IMR-90 (cell line): Measurements from ENCODE around the gene ABCA9. TPM values are rescaled to one million over a fixed set of nuclear protein-coding genes. Genes with fewer than 3 reads are reported as not detected.
A peak's percentile ranks its signal among the peaks of the same experiment; 100 is the strongest.

Source experiments
- ATAC-seq: fragments of 200-7000 bp; cut with Tn5 transposase; 2 replicates; pipeline ENCODE4 v1.9.1; 2020; ENCODE audit warnings: low read depth, mild to moderate bottlenecking, moderate library complexity
- BruUV-seq: library from RNA; stranded (reverse); fragments of 400-500 nt; replicated peaks from 2 replicates; lab custom pipeline; 2021; lab: Mats Ljungman, UMichigan
- CTCF ChIA-PET: fragments of 300-600 bp; formaldehyde crosslinking; extraction: SDS; loops from one replicate; lab custom pipeline; 2021; ENCODE audit warnings: antibody characterized with exemption; lab: Yijun Ruan, JAX
- POLR2A ChIA-PET: fragments of 300-600 bp; sonication (Branson Sonifier 250); formaldehyde crosslinking; loops from one replicate; lab custom pipeline; 2022; ENCODE audit warnings: antibody characterized with exemption; ENCODE audit not compliant: unreplicated experiment; lab: Charles Lee
- DNase-seq: peaks from one replicate; pipeline ENCODE4 v3.0.0; 2013
- H2AFZ ChIP-seq: replicated peaks from 2 replicates; pipeline ENCODE3; 2013; ENCODE audit warnings: low read length, mild to moderate bottlenecking; ENCODE audit not compliant: poor library complexity
- H2AK5ac ChIP-seq: 2 replicates; pipeline ENCODE4 v1.6.1; 2013; ENCODE audit warnings: low read depth, low read length, inconsistent platforms
- H2AK9ac ChIP-seq: replicated peaks from 2 replicates; pipeline ENCODE3; 2013; ENCODE audit warnings: mild to moderate bottlenecking, low read depth, low read length, moderate library complexity; ENCODE audit not compliant: poor library complexity
- H2BK120ac ChIP-seq: 2 replicates; pipeline ENCODE4 v1.6.1; 2013; ENCODE audit warnings: low read depth, low read length, inconsistent platforms
- H2BK15ac ChIP-seq: 3 replicates; pipeline ENCODE4 v1.6.1; 2013; ENCODE audit warnings: low read depth, low read length, inconsistent platforms
- H2BK20ac ChIP-seq: 2 replicates; pipeline ENCODE4 v1.6.1; 2013; ENCODE audit warnings: low read depth, mild to moderate bottlenecking, inconsistent platforms, low read length, moderate library complexity
- H2BK5ac ChIP-seq: 2 replicates; pipeline ENCODE4 v1.6.1; 2013; ENCODE audit warnings: mild to moderate bottlenecking, low read depth, low read length, inconsistent platforms; ENCODE audit not compliant: poor library complexity, severe bottlenecking
- H3K14ac ChIP-seq: replicated peaks from 2 replicates; pipeline ENCODE4 v1.6.1; 2013; ENCODE audit warnings: low read depth, low read length, inconsistent platforms
- H3K18ac ChIP-seq: 2 replicates; pipeline ENCODE4 v1.6.1; 2013; ENCODE audit warnings: low read depth, low read length, control low read depth
- H3K23ac ChIP-seq: 2 replicates; pipeline ENCODE4 v1.6.1; 2013; ENCODE audit warnings: low read depth, low read length, inconsistent platforms
- H3K27ac ChIP-seq: 2 replicates; pipeline ENCODE4 v1.5.1; 2013; ENCODE audit warnings: mild to moderate bottlenecking, control low read depth, low read length; ENCODE audit not compliant: insufficient read depth
- H3K27me3 ChIP-seq: 2 replicates; pipeline ENCODE4 v1.6.1; 2013; ENCODE audit warnings: low read length; ENCODE audit not compliant: control insufficient read depth, insufficient read depth
- H3K36me3 ChIP-seq: 2 replicates; pipeline ENCODE4 v1.6.1; 2013; ENCODE audit warnings: low read length, mixed read lengths; ENCODE audit not compliant: control insufficient read depth, insufficient read depth
- H3K4ac ChIP-seq: 2 replicates; pipeline ENCODE4 v1.6.1; 2013; ENCODE audit warnings: low read depth, low read length, inconsistent platforms
- H3K4me1 ChIP-seq: 2 replicates; pipeline ENCODE4 v1.6.1; 2013; ENCODE audit warnings: low read length, mixed read lengths; ENCODE audit not compliant: control insufficient read depth, insufficient read depth
- H3K4me2 ChIP-seq: 2 replicates; pipeline ENCODE4 v1.6.1; 2013; ENCODE audit warnings: low read depth, mild to moderate bottlenecking, control low read depth, low read length, moderate library complexity
- H3K4me3 ChIP-seq: 2 replicates; pipeline ENCODE4 v1.5.1; 2013; ENCODE audit warnings: low read depth, mild to moderate bottlenecking, control low read depth, low read length, moderate library complexity; ENCODE audit not compliant: insufficient read depth
- H3K56ac ChIP-seq: 2 replicates; pipeline ENCODE4 v1.6.1; 2013; ENCODE audit warnings: low read length, inconsistent platforms; ENCODE audit not compliant: insufficient read depth; ENCODE audit errors: extremely low read depth
- H3K79me1 ChIP-seq, 2 experiments: 2 replicates each; pipeline ENCODE4 v1.6.1; 2013; ENCODE audit warnings: low read length in 2 of 2, inconsistent platforms in 1 of 2, low read depth in 1 of 2
- H3K9ac ChIP-seq: 2 replicates; pipeline ENCODE4 v1.6.1; 2013; ENCODE audit warnings: low read depth, low read length, control low read depth
- H3K9me1 ChIP-seq: 2 replicates; pipeline ENCODE4 v1.6.1; 2013; ENCODE audit warnings: low read length, inconsistent platforms; ENCODE audit not compliant: insufficient read depth
- H3K9me3 ChIP-seq: 2 replicates; pipeline ENCODE4 v1.6.1; 2013; ENCODE audit warnings: low read length; ENCODE audit not compliant: control insufficient read depth, insufficient read depth
- H4K20me1 ChIP-seq: 2 replicates; pipeline ENCODE4 v1.6.1; 2013; ENCODE audit warnings: low read length, inconsistent platforms; ENCODE audit not compliant: insufficient read depth
- H4K5ac ChIP-seq: 2 replicates; pipeline ENCODE4 v1.6.1; 2013; ENCODE audit warnings: mild to moderate bottlenecking, low read depth, low read length, control low read depth
- H4K8ac ChIP-seq, 2 experiments: 2 replicates each; pipeline ENCODE4 v1.6.1; 2013; ENCODE audit warnings: low read depth in 2 of 2, low read length in 2 of 2, control low read depth in 1 of 2, inconsistent platforms in 1 of 2
- H4K91ac ChIP-seq: 2 replicates; pipeline ENCODE4 v1.6.1; 2013; ENCODE audit warnings: low read depth, low read length, inconsistent platforms; ENCODE audit not compliant: insufficient read depth
- BHLHE40 ChIP-seq: fragments of 150-350 bp; IDR thresholded peaks from 2 replicates; pipeline ENCODE4 v1.6.1; 2016; ENCODE audit warnings: mild to moderate bottlenecking, low read depth, low read length
- CEBPB ChIP-seq: IDR thresholded peaks from 2 replicates; pipeline ENCODE4 v1.6.1; 2012; ENCODE audit warnings: low read depth, low read length, improper control_type of control experiment
- CHD1 ChIP-seq: IDR thresholded peaks from 2 replicates; pipeline ENCODE4 v1.6.1; 2012; ENCODE audit warnings: low read depth, low read length, improper control_type of control experiment
- MAFK ChIP-seq: IDR thresholded peaks from 2 replicates; pipeline ENCODE4 v1.6.1; 2012; ENCODE audit warnings: low read depth, low read length, improper control_type of control experiment
- MXI1 ChIP-seq: IDR thresholded peaks from 2 replicates; pipeline ENCODE4 v1.6.1; 2012; ENCODE audit warnings: low read depth, mild to moderate bottlenecking, low read length, moderate library complexity, borderline replicate concordance
- NFE2L2 ChIP-seq: fragments of 150-350 bp; IDR thresholded peaks from 2 replicates; pipeline ENCODE4 v1.6.1; 2016; ENCODE audit warnings: low read depth, mild to moderate bottlenecking, low read length
- POLR2A ChIP-seq: IDR thresholded peaks from 2 replicates; pipeline ENCODE4 v1.6.1; 2012; ENCODE audit warnings: mild to moderate bottlenecking, low read depth, low read length
- RAD21 ChIP-seq: IDR thresholded peaks from 2 replicates; pipeline ENCODE4 v1.6.1; 2012; ENCODE audit warnings: low read length, improper control_type of control experiment
- RCOR1 ChIP-seq: IDR thresholded peaks from 2 replicates; pipeline ENCODE4 v1.6.1; 2012; ENCODE audit warnings: mild to moderate bottlenecking, low read length, improper control_type of control experiment; ENCODE audit not compliant: insufficient replicate concordance
- RFX5 ChIP-seq: IDR thresholded peaks from 2 replicates; pipeline ENCODE4 v1.8.0; 2012; ENCODE audit warnings: low read depth, mild to moderate bottlenecking, low read length, moderate library complexity
- SMC3 ChIP-seq: fragments of 150-350 bp; IDR thresholded peaks from 2 replicates; pipeline ENCODE4 v1.6.1; 2016; ENCODE audit warnings: low read depth, mild to moderate bottlenecking, antibody characterized with exemption, low read length, moderate library complexity
- WGBS, 2 experiments: methylation state at CpG; one replicate each; pipeline versions ENCODE4 v1.1.5 to v1.1.7; 2013; ENCODE audit warnings: missing lambda C conversion rate in 2 of 2; ENCODE audit not compliant: insufficient read length in 1 of 2; ENCODE audit errors: extremely low coverage in 2 of 2; 5-methylcytosine and 5-hydroxymethylcytosine counted together
- dilution Hi-C: fragments of 300-500 bp; cut with HindIII; formaldehyde crosslinking; loops from one replicate; pipeline ENCODE4 v1.14.3; 2018; ENCODE audit warnings: low sequenced_read_pairs; ENCODE audit not compliant: unreplicated experiment
- in situ Hi-C: fragments of 300-500 bp; cut with MboI; formaldehyde crosslinking; loops from 3 replicates; pipeline ENCODE4 v1.14.3; 2019; ENCODE audit warnings: low sequenced_read_pairs, inconsistent platforms, mixed read lengths
- intact Hi-C: fragments of 100-400 bp; cut with micrococcal nuclease; formaldehyde crosslinking; loops from 2 replicates; pipeline ENCODE4 v1.10.0; 2022
- polyA plus RNA-seq, 3 experiments: library from polyadenylated mRNA; depleted of rRNA; stranded (reverse); fragments of >200 nt; gene quantifications; 2 replicates each; pipeline ENCODE4 v1.2.3, GENCODE V29; 2012; ENCODE audit warnings: low replicate concordance in 1 of 3
- total RNA-seq: library from RNA; depleted of rRNA; stranded (reverse); fragments of >200 nt; gene quantifications from 2 replicates; pipeline ENCODE4 v1.2.3, GENCODE V29; 2012
- TF ChIP-seq, protein P1 (sequence below): conservative IDR thresholded peaks from 2 replicates; pipeline ENCODE4 v1.5.1; 2012; ENCODE audit warnings: mild to moderate bottlenecking, low read depth, low read length, improper control_type of control experiment
- TF ChIP-seq, protein P2 (sequence below): fragments of 150-350 bp; IDR thresholded peaks from 2 replicates; pipeline ENCODE4 v1.6.1; 2016; ENCODE audit warnings: low read depth, mild to moderate bottlenecking, low read length, moderate library complexity, borderline replicate concordance
- TF ChIP-seq, protein P3 (sequence below): fragments of 150-350 bp; IDR thresholded peaks from 2 replicates; pipeline ENCODE4 v1.6.1; 2017; ENCODE audit warnings: mild to moderate bottlenecking, antibody characterized with exemption, low read length, low read depth

ABCA9 gene
- total and polyA plus RNA-seq, 2 of the 4 experiments (the other 2 are of a cell fraction): under 0.01 TPM; not detected in 1

DNA sequence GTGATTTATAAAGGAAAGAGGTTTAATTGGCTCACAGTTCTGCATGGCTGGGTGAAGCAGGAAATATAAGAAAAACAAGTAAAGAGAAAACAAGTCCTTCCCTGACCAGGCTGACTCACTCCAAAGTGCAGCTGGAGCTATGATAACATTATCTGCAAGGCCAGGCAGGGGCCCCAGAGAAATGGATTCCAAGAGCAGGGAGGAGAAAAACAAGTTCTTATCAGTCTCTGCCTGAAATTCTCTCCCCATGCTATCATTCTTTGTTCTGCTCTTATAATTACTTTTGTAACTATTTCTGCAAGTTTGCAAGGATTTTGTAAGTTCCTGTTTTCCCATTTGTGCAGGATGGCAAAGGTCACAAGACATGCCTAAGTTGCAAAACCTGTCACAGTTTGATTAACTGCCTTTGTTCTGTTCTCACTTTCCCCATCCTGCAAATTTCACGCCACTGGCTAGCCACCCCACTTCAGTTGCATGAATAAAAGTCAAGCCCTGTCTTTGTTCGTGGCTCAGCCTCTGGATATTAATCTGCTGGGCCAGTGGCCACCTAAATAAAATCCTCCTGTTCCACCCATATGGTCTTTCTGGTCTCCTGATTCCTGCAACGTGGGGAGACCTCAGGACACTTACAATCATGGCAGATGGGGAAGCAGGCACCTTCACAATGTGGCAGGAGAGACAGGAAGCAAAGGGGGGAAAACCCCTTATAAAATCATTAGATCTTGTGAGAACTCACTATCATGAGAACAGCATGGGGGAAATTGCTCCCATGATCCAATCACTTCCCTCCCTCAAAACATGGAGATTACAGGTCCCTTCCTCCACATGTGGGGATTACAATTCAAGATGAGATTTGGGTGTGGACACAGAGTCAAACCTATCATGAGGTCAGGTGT, 13.1 kb downstream of the ABCA9 start:
- peak overlapping the region; percentile 44; the same call in 2 of the 3 replicates for H2BK15ac ChIP-seq
- no TSS peak for BruUV-seq
- H3K23ac ChIP-seq: no peak overlapping the region
- peak overlapping the region; percentile 66 for H4K91ac ChIP-seq
- H3K79me1 ChIP-seq: no peaks in the 10 kb centered on the region
- H4K20me1 ChIP-seq: no peaks in the 10 kb centered on the region
- peak overlapping the region; percentile 93; the same call in 1 of the 2 replicates for H3K18ac ChIP-seq
- H2BK20ac ChIP-seq: peak overlapping the region; percentile 91
- H3K9me3 ChIP-seq: no peaks in the 10 kb centered on the region
- ChIA-PET CTCF (no interaction called here), POLR2A (no interaction called here)
- DNase-seq (peak; percentile 75), ATAC-seq (peak; percentile 96)
- H2AK5ac ChIP-seq: peak overlapping the region; percentile 63; the same call in 1 of the 2 replicates
- intact Hi-C loops: no loop called here
- H3K14ac ChIP-seq: peak overlapping the region; percentile 60
- no peak overlapping the region for H2BK5ac ChIP-seq
- dilution Hi-C loops: no loop called here
- no peak overlapping the region for H3K56ac ChIP-seq
- H3K36me3 ChIP-seq: no peaks in the 10 kb centered on the region
- no peak overlapping the region for H3K4me2 ChIP-seq
- no peak overlapping the region for H3K4me3 ChIP-seq
- H2AFZ ChIP-seq: no peak overlapping the region
- H4K8ac ChIP-seq: peak overlapping the region; percentile 73 to 85; a peak in 2 of 4 replicates
- peaks cover 2% of the 10 kb centered on the region; the same call in 1 of the 2 replicates for H3K9me1 ChIP-seq
- peak overlapping the region; percentile 48; the same call in 1 of the 2 replicates for H3K9ac ChIP-seq
- in situ Hi-C loops: no loop called here
- peaks cover 8% of the 10 kb centered on the region; the same call in 1 of the 2 replicates for H3K4me1 ChIP-seq
- WGBS, 2 experiments: no CpG with 5 or more reads among the region's 3 CpGs
- H4K5ac ChIP-seq: peak overlapping the region; percentile 92; the same call in 1 of the 2 replicates
- H2AK9ac ChIP-seq: no peak overlapping the region
- peak overlapping the region; percentile 99; the same call in 1 of the 2 replicates for H3K27ac ChIP-seq
- H3K4ac ChIP-seq: peak overlapping the region; percentile 76
- H3K27me3 ChIP-seq: no peaks in the 10 kb centered on the region
- peak overlapping the region; percentile 86 for H2BK120ac ChIP-seq
- TF ChIP-seq BHLHE40 (no peak), RAD21 (no peak), CHD1 (no peak), SMC3 (no peak), RFX5 (no peak), CEBPB (no peak), MXI1 (no peak), MAFK (no peak), NFE2L2 (no peak), RCOR1 (no peak), POLR2A (no peak)
- TF ChIP-seq, protein P1, sequence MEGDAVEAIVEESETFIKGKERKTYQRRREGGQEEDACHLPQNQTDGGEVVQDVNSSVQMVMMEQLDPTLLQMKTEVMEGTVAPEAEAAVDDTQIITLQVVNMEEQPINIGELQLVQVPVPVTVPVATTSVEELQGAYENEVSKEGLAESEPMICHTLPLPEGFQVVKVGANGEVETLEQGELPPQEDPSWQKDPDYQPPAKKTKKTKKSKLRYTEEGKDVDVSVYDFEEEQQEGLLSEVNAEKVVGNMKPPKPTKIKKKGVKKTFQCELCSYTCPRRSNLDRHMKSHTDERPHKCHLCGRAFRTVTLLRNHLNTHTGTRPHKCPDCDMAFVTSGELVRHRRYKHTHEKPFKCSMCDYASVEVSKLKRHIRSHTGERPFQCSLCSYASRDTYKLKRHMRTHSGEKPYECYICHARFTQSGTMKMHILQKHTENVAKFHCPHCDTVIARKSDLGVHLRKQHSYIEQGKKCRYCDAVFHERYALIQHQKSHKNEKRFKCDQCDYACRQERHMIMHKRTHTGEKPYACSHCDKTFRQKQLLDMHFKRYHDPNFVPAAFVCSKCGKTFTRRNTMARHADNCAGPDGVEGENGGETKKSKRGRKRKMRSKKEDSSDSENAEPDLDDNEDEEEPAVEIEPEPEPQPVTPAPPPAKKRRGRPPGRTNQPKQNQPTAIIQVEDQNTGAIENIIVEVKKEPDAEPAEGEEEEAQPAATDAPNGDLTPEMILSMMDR: no peak
- TF ChIP-seq, protein P2, sequence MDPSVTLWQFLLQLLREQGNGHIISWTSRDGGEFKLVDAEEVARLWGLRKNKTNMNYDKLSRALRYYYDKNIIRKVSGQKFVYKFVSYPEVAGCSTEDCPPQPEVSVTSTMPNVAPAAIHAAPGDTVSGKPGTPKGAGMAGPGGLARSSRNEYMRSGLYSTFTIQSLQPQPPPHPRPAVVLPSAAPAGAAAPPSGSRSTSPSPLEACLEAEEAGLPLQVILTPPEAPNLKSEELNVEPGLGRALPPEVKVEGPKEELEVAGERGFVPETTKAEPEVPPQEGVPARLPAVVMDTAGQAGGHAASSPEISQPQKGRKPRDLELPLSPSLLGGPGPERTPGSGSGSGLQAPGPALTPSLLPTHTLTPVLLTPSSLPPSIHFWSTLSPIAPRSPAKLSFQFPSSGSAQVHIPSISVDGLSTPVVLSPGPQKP: no peak
- TF ChIP-seq, protein P3, sequence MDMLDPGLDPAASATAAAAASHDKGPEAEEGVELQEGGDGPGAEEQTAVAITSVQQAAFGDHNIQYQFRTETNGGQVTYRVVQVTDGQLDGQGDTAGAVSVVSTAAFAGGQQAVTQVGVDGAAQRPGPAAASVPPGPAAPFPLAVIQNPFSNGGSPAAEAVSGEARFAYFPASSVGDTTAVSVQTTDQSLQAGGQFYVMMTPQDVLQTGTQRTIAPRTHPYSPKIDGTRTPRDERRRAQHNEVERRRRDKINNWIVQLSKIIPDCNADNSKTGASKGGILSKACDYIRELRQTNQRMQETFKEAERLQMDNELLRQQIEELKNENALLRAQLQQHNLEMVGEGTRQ: no peak
